Measurements from ENCODE around the gene CALML5.

The CALML5 gene

DNA sequence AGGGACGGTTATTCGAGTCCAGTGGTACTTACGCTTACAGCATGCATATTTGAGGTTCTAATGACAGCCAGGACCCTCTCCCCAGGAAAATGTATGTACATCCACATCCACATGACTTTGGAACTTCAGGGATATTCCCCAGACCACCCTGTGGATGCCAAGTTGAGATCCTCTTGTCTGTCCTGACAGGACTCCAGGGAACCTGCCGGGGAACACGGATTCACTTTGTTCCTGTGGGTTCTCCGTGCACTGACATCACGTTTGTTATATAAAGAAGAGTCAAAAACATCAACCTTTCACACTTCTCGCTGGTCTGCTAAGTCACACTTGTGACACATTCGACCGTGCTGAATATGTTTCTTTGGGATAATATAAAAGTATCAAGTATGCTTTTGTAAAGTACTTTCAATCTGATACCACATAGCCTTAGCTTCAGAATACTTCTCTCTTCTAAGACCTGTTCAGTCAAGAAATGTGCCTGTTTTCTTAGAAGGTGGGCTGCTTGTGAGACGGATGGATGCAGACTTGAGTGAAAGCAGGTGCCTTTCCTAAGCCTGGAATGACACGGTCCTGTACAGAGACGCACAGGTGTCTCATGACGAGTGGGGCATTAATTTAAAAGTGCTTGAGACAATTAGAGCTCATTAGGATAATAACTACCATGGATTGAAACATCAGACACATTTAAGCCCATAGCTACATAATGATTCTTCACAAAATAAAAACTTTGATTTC lies 38.7 kb downstream of the CALML5 start:
- DNase-seq, result no peak

DNA sequence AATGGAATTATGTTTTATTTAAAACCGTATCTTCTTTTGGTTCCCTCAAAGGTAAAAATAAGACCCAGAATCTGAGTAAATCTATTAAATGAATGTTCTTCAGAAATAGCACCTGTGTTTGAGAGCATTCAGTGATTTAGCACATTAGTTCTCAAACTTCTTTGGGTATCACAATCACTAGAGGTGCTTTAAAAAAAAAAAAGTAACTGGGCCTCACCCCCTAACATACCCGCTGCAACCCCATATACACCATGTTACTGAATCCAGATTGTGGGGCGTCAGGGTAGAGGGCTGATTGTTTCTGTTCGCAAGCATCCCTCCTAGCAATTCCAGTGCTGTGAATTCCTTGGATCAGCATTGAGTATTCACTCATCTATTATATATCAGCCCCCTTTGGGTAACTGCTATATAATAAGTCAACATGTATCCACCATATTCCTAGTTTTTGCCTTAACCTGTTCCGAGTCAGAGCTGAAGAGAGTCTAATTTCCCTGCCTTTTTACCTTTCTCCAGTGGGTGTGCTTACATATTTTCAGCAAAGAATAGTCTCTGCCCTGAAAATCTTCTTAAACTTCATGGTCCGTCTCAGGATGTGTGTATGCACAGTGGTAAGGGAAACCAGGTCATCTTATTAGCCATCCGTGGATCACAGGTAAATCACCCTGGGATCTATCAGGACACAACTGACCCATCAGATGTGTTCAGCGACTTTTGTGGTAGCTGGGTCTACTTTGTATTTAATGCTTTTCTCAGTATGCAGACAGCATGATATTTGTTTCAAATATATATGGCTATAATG lies 40.2 kb downstream of the CALML5 start:
- no peak for DNase-seq

DNA sequence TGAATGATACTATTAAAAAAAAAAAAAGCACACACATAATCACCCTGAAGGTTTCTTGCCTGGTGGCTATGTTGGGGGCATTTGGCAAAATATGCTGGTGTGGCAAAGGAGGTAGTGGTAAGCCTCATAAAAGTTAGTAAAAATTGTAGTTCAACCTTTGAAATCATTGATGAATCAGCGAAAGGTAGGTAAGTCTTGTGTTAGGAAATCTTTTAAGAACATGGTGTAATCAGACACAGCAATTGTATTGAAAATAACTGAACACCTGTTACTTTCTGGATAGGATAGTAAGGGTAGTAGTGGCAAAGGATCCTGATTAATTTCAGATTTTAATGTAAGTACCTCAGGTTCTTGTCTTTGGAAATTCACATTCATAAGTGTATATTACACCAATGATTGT lies 40.9 kb downstream of the CALML5 start:
- no peak for DNase-seq

DNA sequence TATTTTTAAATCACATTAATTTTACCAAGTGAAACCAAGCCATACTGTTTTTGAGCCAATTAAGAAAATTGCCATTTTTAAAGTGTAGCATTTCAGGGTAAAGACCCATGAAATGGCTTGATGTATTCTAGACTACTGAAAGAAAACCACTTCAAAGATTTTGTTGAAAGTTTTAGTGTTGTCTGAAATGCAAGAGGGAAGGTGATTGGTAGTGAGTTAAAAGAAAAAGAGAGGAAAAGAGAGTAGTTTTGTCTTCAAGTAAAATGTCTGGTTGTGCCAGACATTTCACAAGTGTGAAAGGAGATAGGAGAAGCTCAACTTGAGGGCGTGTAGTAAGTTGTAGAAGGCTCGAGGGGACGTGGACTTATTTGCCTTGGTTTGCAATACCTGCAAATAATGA lies 41.6 kb downstream of the CALML5 start:
- DNase-seq, result no peak

DNA sequence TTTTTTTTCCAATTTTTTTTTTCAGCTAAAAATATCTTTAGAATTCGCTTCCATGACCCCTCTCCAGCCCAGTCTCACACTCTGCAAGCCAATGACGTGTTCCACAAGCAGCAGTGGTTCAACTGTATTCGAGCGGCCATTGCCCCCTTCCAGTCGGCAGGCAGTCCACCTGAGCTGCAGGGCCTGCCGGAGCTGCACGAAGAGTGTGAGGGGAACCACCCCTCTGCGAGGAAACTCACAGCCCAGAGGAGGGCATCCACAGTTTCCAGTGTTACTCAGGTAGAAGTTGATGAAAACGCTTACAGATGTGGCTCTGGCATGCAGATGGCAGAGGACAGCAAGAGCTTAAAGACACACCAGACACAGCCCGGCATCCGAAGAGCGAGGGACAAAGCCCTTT lies 42.8 kb downstream of the CALML5 start:
- no peak for DNase-seq

DNA sequence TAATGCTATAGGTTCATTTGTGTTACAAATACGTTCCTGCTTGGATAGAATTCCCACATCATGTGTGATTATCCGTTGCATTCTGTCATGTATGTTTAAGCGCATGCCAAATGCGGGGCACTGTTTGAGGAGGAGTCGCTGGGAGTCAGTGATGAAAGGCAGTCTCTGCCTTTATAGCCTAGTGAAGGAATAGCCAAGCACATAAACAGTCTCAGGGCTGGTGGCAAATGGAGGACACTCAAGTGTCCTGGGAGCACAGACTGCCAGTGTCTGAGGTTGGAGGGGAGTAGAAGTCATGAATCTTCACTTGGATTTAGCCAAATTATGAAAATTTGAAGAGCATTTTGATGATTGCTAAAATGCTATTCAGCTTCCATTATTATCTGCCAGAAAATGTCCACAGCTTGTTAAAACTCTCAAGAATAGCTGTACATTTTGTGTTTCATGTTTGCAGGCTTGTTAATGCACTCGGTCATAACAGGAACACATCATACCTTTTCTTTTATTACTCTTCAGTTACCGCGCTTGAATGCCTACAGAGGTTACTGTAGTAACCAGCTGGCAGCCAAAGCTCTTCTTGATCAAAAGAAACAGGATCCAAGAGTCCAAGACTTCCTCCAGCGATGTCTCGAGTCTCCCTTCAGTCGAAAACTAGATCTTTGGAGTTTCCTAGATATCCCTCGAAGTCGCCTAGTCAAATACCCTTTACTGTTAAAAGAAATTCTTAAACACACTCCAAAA lies 45.5 kb downstream of the CALML5 start:
- no peak for DNase-seq

DNA sequence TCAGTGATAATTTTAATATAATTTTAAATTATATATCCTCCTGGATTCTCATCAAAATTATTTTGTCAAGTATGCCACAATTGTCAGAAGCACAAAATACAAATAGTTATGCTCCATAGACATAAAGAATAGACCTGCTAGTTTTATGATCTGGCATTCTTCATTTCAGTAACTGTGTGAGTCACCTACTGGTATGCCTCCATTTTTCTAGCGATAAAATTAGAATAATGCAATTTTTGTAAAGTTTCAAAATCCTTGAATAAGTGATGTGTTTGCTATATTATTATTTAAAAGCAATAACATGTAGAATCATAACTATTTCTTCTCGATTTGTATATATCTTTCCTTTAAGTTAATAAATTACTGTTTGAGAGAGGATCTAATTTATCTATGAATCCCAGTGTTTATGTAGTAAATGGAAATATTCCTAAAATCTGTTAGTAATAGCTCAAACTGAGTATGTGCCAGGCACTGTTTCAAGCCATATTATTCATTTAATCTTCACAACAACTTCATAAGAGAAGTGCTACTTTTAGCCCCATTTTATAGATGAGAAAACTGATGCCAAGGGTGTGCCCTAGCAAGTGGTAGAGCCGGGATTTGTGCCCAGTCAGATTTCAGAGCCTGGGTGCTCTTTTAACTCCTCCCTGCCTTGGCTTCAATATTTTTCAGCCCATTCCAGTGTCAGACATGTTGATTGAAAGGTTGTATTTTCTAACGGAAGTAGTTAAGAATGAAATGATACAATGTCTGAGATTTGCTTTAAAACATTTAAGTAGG lies 48.6 kb downstream of the CALML5 start:
- DNase-seq, result no peak

DNA sequence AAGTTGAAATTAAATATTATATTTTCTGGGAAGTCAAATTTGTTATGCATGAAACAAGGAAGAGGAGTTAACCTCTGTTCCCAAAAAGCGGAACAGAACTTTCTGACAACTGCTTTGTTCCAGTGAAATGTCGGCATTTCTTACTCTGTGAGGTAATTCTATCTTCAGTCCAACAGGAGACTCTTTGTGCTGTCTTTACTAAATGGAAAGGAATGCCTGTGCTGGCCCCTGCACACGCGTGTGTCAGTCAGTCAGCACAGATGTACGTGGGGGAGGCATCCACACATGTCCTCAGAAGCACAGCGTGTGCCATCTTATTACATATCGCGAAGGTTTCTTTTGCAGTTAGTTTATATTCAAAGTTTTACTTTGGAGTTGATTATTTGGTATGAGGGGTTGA lies 49.5 kb downstream of the CALML5 start:
- DNase-seq, result no peak

DNA sequence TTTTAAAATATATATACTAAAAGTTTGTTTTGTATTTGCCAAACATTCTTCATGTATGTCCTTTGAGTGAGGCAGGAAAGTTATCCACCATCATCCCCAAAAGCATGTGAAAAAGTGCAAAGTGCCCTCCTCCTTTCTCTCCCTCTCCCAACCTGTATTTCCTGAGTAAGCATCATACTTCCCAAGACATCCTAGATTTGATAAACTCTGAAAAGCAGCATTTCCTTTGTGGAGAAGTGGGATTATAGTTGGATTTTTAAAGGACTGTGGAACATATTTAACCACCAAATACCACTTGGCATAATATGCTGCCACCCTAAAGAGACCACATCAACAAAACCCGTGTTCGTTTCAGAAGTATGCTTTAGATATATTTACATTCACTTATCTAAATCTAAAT lies 50.1 kb downstream of the CALML5 start:
- DNase-seq, result no peak
